ENCODE data around the gene PER3. TPM values are rescaled to one million over a fixed set of nuclear protein-coding genes. Genes with fewer than 3 reads are reported as not detected.

PER3 gene
- total and polyA plus RNA-seq, 4 donors = 3.3 to 21.0 (median 6.2) TPM

- no peak for TF ChIP-seq CTCF (IDR thresholded peaks at IDR 0.05; ENCODE audit: low read depth, low read length, missing input control)
These were observed 37.2 kb downstream of the PER3 start (continued) for GRCh38 chr1:7821282-7821681.

GRCh38 chr1:7824701-7825100, 40.6 kb downstream of the PER3 start:
- no peaks in the 10 kb centered on the region for H3K9me3 ChIP-seq (ENCODE audit: control insufficient read depth in 4 of 4, low read length in 3 of 4)
- no peak overlapping the region for H3K27ac ChIP-seq (ENCODE audit: low read depth in 1 of 2, low read length in 2 of 2)
- H3K27me3 ChIP-seq (ENCODE audit: control insufficient read depth in 4 of 4, insufficient read depth in 4 of 4, low read length in 3 of 4) = no peaks in the 10 kb centered on the region
- 97% methylated on average over 8 of the region's 8 CpGs for WGBS
- TF ChIP-seq REST (IDR thresholded peaks at IDR 0.05) = no peak
- TF ChIP-seq MAX (IDR thresholded peaks at IDR 0.05) = no peak
- no peak for TF ChIP-seq ATF3 (IDR thresholded peaks at IDR 0.05)
- TF ChIP-seq FOXA1 (IDR thresholded peaks at IDR 0.05) = no peak
- TF ChIP-seq, protein P1, sequence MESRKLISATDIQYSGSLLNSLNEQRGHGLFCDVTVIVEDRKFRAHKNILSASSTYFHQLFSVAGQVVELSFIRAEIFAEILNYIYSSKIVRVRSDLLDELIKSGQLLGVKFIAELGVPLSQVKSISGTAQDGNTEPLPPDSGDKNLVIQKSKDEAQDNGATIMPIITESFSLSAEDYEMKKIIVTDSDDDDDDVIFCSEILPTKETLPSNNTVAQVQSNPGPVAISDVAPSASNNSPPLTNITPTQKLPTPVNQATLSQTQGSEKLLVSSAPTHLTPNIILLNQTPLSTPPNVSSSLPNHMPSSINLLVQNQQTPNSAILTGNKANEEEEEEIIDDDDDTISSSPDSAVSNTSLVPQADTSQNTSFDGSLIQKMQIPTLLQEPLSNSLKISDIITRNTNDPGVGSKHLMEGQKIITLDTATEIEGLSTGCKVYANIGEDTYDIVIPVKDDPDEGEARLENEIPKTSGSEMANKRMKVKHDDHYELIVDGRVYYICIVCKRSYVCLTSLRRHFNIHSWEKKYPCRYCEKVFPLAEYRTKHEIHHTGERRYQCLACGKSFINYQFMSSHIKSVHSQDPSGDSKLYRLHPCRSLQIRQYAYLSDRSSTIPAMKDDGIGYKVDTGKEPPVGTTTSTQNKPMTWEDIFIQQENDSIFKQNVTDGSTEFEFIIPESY (IDR thresholded peaks at IDR 0.05) = no peak
- no peak for TF ChIP-seq YY1 (IDR thresholded peaks at IDR 0.05)
- no peak for TF ChIP-seq HNF4G (IDR thresholded peaks at IDR 0.05)
- no peak for TF ChIP-seq SP1 (IDR thresholded peaks at IDR 0.05)
- TF ChIP-seq HNF4A (conservative IDR thresholded peaks at IDR 0.05) = no peak
- no peak for TF ChIP-seq RAD21 (IDR thresholded peaks at IDR 0.05)
- TF ChIP-seq GABPA (IDR thresholded peaks at IDR 0.05 in 1 of 2, conservative IDR thresholded peaks at IDR 0.05 in 1 of 2) = no peak
- TF ChIP-seq TAF1 (conservative IDR thresholded peaks at IDR 0.05) = no peak
- no peak for TF ChIP-seq RXRA (IDR thresholded peaks at IDR 0.05)
- peaks cover 11 to 84% (median 77%) of the 10 kb centered on the region in 4 donors for H3K36me3 ChIP-seq (ENCODE audit: control insufficient read depth in 4 of 4, insufficient read depth in 3 of 4, low read depth in 1 of 4, low read length in 3 of 4)
- H3K9ac ChIP-seq (ENCODE audit: low read depth in 1 of 2, low read length in 2 of 2) = no peak overlapping the region
- H3K4me3 ChIP-seq (ENCODE audit: low read depth in 1 of 3, low read length in 3 of 3) = no peak overlapping the region
- no peaks in the 10 kb centered on the region for H3K4me1 ChIP-seq (ENCODE audit: control insufficient read depth in 4 of 4, insufficient read depth in 4 of 4, low read length in 3 of 4)
- DNase-seq (ENCODE audit: low spot score) = no peak
